ENCODE measurements around the gene MAML1. TPM values are rescaled to one million over a fixed set of nuclear protein-coding genes. Genes with fewer than 3 reads are reported as not detected.

Gene MAML1
- total RNA-seq, 4 donors from 2014 or later: 31.8 to 51.3 (median 36.8) TPM

DNA sequence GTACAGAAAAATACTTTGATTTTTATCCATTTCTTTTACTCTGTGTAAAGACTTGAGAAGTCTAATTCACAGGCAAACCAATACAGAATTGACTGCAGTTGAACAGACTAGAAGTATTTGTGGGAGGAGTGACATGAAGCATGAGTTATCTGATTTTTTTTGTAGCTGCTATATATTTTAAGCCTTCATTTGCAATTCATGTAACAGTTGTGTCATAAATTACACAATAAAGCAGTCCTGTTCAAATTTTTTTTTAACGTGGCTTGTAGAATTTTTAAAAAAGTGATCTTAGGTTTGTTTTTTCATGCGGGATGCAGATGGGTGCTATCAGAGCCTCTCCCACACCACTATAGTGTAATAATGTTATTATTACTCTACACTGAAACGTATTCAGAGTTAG, 2.9 kb upstream of the MAML1 start:
- 65 to 72% methylated on average over 3 of the region's 3 CpGs for WGBS, 2 donors (ENCODE audit: low coverage in 1 of 2)
- no peak for ATAC-seq
- H3K4me1 ChIP-seq: peaks cover 5 to 24% (median 12%) of the 10 kb centered on the region in 3 donors
- no peak overlapping the region for H3K4me3 ChIP-seq
- H3K27ac ChIP-seq: no peak overlapping the region
- H3K27me3 ChIP-seq: no peaks in the 10 kb centered on the region
- H3K36me3 ChIP-seq: peaks cover 0 to 63% of the 10 kb centered on the region in 2 donors
- TF ChIP-seq EP300 (IDR thresholded peaks at IDR 0.05) (no peak), POLR2AphosphoS5 (IDR thresholded peaks at IDR 0.05) (no peak), POLR2A (IDR thresholded peaks at IDR 0.05) (no peak)
- TF ChIP-seq, protein P1, sequence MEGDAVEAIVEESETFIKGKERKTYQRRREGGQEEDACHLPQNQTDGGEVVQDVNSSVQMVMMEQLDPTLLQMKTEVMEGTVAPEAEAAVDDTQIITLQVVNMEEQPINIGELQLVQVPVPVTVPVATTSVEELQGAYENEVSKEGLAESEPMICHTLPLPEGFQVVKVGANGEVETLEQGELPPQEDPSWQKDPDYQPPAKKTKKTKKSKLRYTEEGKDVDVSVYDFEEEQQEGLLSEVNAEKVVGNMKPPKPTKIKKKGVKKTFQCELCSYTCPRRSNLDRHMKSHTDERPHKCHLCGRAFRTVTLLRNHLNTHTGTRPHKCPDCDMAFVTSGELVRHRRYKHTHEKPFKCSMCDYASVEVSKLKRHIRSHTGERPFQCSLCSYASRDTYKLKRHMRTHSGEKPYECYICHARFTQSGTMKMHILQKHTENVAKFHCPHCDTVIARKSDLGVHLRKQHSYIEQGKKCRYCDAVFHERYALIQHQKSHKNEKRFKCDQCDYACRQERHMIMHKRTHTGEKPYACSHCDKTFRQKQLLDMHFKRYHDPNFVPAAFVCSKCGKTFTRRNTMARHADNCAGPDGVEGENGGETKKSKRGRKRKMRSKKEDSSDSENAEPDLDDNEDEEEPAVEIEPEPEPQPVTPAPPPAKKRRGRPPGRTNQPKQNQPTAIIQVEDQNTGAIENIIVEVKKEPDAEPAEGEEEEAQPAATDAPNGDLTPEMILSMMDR (IDR thresholded peaks at IDR 0.05): no peak
- no peaks in the 10 kb centered on the region for H3K9me3 ChIP-seq

DNA sequence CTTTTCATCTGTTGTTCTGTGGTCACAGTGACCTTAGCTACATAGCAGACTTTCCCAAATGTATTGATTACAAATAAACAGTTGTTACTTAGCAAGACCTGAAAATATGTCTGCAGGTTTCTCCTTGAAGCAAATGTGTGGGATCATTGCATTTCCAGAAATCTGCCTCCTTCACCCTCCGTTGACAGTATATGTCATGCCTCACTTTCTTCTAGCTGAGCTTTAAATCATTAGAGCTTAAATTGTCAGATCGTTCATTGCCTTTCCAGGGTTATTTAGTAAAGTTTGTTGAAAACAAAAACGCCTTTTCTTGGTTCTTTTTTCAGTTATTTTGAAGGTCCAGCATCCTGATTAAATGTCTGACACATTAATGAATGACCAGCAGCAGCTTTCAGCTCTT, 2.3 kb upstream of the MAML1 start:
- ATAC-seq: no peak
- Histone ChIP-seq H3K27ac (no peak overlapping the region), H3K27me3 (no peaks in the 10 kb centered on the region), H3K4me1 (peaks cover 5 to 30% (median 18%) of the 10 kb centered on the region in 3 donors), H3K9me3 (no peaks in the 10 kb centered on the region), H3K36me3 (peaks cover 0 to 57% of the 10 kb centered on the region in 2 donors), H3K4me3 (no peak overlapping the region)
- TF ChIP-seq POLR2AphosphoS5 (IDR thresholded peaks at IDR 0.05) (no peak), EP300 (IDR thresholded peaks at IDR 0.05) (no peak), POLR2A (IDR thresholded peaks at IDR 0.05) (no peak)
- TF ChIP-seq, protein P1 (IDR thresholded peaks at IDR 0.05): no peak
- 53 to 76% methylated on average over 3 of the region's 3 CpGs for WGBS, 2 donors (ENCODE audit: low coverage in 1 of 2)

DNA sequence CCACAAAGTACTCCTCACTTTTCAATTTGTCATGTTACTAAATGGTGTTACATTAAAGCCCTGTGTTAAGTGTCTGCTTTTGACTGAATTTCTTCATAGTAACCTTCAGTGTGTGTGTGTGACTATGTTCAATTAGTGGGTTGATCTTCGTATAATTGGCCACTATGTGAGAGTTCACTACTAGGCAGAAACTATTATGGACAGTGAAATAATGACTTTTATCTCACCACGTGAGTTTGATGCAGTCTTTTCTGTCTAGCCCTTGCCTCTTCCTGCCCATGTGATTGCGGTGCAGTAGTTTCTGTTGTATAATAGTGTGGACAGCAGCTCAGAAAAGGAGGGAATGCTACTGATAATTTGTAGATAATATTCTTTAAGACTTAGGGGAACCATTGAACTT, 1.8 kb upstream of the MAML1 start:
- no peak for ATAC-seq
- peak overlapping the region in 1 of 4 donors; percentile 98 for H3K27ac ChIP-seq

DNA sequence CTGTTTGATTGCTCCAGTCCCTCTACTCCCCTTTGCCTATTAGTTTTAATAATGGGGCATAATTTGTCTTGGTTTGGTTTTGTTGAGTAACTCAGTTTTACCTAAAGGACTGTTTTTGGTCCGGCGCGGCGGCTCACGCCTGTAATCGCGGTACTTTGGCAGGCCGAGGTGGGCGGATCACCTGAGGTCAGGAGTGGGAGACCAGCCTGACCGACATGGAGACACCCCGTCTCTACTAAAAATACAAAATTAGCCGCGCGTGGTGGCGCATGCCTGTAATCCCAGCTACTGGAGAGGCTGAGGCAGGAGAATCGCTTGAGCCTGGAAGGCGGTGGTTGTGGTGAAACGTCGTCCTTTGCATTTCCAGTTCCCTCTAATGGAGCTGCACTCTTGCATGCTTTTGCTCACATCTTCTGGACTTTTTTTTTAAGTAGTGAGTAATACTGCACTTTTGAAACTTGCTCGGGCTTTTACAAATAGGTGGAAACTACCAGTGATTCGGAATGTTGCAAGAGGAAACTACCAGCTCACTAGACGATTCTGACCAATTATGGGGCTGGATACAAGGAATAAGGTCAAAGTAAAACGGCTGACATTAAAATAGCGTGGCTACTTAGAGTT, 721 bp upstream of the MAML1 start:
- H3K27me3 ChIP-seq: no peaks in the 10 kb centered on the region
- 44 to 47% methylated on average over 13 to 15 of the region's 24 CpGs for WGBS, 2 donors (ENCODE audit: low coverage in 1 of 2)
- no peak for TF ChIP-seq EP300 (IDR thresholded peaks at IDR 0.05)
- peak; percentile 33 for TF ChIP-seq POLR2AphosphoS5 (IDR thresholded peaks at IDR 0.05)

More for the DNA sequence above, 1.8 kb upstream of the MAML1 start:
- Histone ChIP-seq H3K36me3 (peaks cover 0 to 52% of the 10 kb centered on the region in 2 donors), H3K4me3 (no peak overlapping the region), H3K27me3 (no peaks in the 10 kb centered on the region), H3K4me1 (peaks cover 5 to 35% (median 23%) of the 10 kb centered on the region in 3 donors), H3K9me3 (no peaks in the 10 kb centered on the region)
- TF ChIP-seq, protein P1 (IDR thresholded peaks at IDR 0.05): no peak
- no peak for TF ChIP-seq POLR2A (IDR thresholded peaks at IDR 0.05)
- TF ChIP-seq POLR2AphosphoS5 (IDR thresholded peaks at IDR 0.05): no peak
- TF ChIP-seq EP300 (IDR thresholded peaks at IDR 0.05): no peak
- 56 to 71% methylated on average over 3 of the region's 3 CpGs for WGBS, 2 donors (ENCODE audit: low coverage in 1 of 2)

DNA sequence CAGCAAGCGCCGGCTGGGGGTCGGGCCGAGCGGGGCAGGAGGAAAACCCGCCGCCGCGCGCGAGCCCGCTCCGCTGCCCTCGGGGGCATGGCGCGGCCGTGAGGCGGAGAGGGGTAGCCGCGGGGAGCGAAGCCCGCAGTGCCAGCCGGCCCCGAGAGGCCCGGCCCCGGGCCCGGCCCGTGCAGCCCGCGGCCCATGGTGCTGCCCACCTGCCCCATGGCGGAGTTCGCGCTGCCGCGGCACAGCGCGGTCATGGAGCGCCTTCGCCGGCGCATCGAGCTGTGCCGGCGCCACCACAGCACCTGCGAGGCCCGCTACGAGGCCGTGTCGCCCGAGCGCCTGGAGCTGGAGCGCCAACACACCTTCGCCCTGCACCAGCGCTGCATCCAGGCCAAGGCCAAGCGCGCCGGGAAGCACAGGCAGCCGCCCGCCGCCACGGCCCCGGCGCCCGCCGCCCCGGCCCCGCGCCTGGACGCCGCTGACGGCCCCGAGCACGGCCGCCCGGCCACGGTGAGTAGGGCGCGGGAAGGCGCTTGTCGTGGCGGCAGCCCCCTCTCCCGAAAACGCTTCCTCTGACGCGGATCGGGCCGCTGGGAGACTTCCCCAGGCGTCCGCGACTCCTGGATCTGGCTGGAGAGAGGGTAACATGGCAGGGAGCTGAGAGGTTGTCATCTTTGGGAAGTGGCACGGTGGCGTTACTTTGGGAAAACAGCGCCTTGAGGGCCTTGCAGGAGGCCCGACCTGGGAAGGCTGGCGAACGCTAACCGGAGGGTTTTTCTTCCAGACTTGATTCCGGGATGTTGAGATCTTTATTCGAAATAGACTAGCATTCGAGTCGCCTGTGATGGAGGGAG, 523 bp downstream of the MAML1 start:
- Histone ChIP-seq H3K27me3 (no peaks in the 10 kb centered on the region), H3K36me3 (peaks cover 0 to 29% of the 10 kb centered on the region in 2 donors), H3K4me3 (peak overlapping the region; percentile 48 to 83), H3K9me3 (no peaks in the 10 kb centered on the region), H3K27ac (peak overlapping the region; percentile 72 to 98 (median 92)), H3K4me1 (peaks cover 5 to 58% (median 30%) of the 10 kb centered on the region in 3 donors)
- peak; percentile 53 for ATAC-seq
- 0% methylated on average over 4 to 6 of the region's 101 CpGs for WGBS, 2 donors (ENCODE audit: low coverage in 1 of 2)
- TF ChIP-seq, protein P1 (IDR thresholded peaks at IDR 0.05): peak in 1 of 4 experiments; percentile 1
- TF ChIP-seq POLR2A (IDR thresholded peaks at IDR 0.05): peak in 1 of 2 donors; percentile 3
- TF ChIP-seq EP300 (IDR thresholded peaks at IDR 0.05): no peak

More for the DNA sequence above, 721 bp upstream of the MAML1 start:
- peaks cover 0 to 42% of the 10 kb centered on the region in 2 donors for H3K36me3 ChIP-seq
- H3K4me3 ChIP-seq: peak overlapping the region; percentile 29 to 83
- H3K27ac ChIP-seq: peak overlapping the region; percentile 45 to 98 (median 92)
- peaks cover 5 to 45% (median 30%) of the 10 kb centered on the region in 3 donors for H3K4me1 ChIP-seq
- peak; percentile 65 for ATAC-seq
- H3K9me3 ChIP-seq: no peaks in the 10 kb centered on the region

Measured in gastroesophageal sphincter (tissue), 4 donors.